Measurements from ENCODE around the gene HAO2. TPM values are rescaled to one million over a fixed set of nuclear protein-coding genes. Genes with fewer than 3 reads are reported as not detected.

The HAO2 gene
- total RNA-seq, 2 donors from 2014 or later: not detected

- no peak overlapping the region for H3K4me3 ChIP-seq
- no peaks in the 10 kb centered on the region for H3K36me3 ChIP-seq
- no peaks in the 10 kb centered on the region for H3K27me3 ChIP-seq (replicated peaks; ENCODE audit: insufficient read depth)
- H3K27ac ChIP-seq: no peak overlapping the region
- ATAC-seq (ENCODE audit: insufficient number of reproducible peaks, low FRiP score, low read depth) (no peak), DNase-seq (ENCODE audit: low spot score) (no peak)
- H3K9me3 ChIP-seq: no peaks in the 10 kb centered on the region
- H3K4me1 ChIP-seq (ENCODE audit: control insufficient read depth in 1 of 2, low read depth in 2 of 2): no peaks in the 10 kb centered on the region
- TF ChIP-seq CTCF (IDR thresholded peaks at IDR 0.05): no peak
Observed at GRCh38 chr1:119388450-119388849, 19.9 kb downstream of the HAO2 start.

GRCh38 chr1:119390526-119390925 is 21.9 kb downstream of the HAO2 start:
- Histone ChIP-seq H3K4me1 (ENCODE audit: control insufficient read depth in 1 of 2, low read depth in 2 of 2) (no peaks in the 10 kb centered on the region), H3K27me3 (replicated peaks; ENCODE audit: insufficient read depth) (no peaks in the 10 kb centered on the region), H3K9me3 (no peaks in the 10 kb centered on the region), H3K4me3 (no peak overlapping the region), H3K27ac (no peak overlapping the region), H3K36me3 (no peaks in the 10 kb centered on the region)
- TF ChIP-seq CTCF (IDR thresholded peaks at IDR 0.05): no peak
- no peak for ATAC-seq (ENCODE audit: insufficient number of reproducible peaks, low FRiP score, low read depth)
- no peak for DNase-seq (ENCODE audit: low spot score)

- no peak overlapping the region for H3K27ac ChIP-seq
- TF ChIP-seq CTCF (IDR thresholded peaks at IDR 0.05): no peak
- H3K4me1 ChIP-seq (ENCODE audit: control insufficient read depth in 1 of 2, low read depth in 2 of 2): no peaks in the 10 kb centered on the region
- ATAC-seq (ENCODE audit: insufficient number of reproducible peaks, low FRiP score, low read depth): no peak
- no peaks in the 10 kb centered on the region for H3K36me3 ChIP-seq
- no peak overlapping the region for H3K4me3 ChIP-seq
- H3K27me3 ChIP-seq (replicated peaks; ENCODE audit: insufficient read depth): no peaks in the 10 kb centered on the region
- DNase-seq (ENCODE audit: low spot score): no peak
- H3K9me3 ChIP-seq: no peaks in the 10 kb centered on the region
Observed at GRCh38 chr1:119391749-119392148, 23.2 kb downstream of the HAO2 start.

GRCh38 chr1:119394085-119394484 is 25.5 kb downstream of the HAO2 start:
- H3K27ac ChIP-seq: no peak overlapping the region
- DNase-seq (ENCODE audit: low spot score): no peak
- H3K9me3 ChIP-seq: no peaks in the 10 kb centered on the region
- ATAC-seq (ENCODE audit: insufficient number of reproducible peaks, low FRiP score, low read depth): no peak
- no peak for TF ChIP-seq CTCF (IDR thresholded peaks at IDR 0.05)
- no peak overlapping the region for H3K4me3 ChIP-seq
- H3K27me3 ChIP-seq (replicated peaks; ENCODE audit: insufficient read depth): no peaks in the 10 kb centered on the region
- H3K36me3 ChIP-seq: no peaks in the 10 kb centered on the region
- no peaks in the 10 kb centered on the region for H3K4me1 ChIP-seq (ENCODE audit: control insufficient read depth in 1 of 2, low read depth in 2 of 2)

GRCh38 chr1:119396982-119397381 is 28.4 kb downstream of the HAO2 start:
- Histone ChIP-seq H3K36me3 (no peaks in the 10 kb centered on the region), H3K4me1 (ENCODE audit: control insufficient read depth in 1 of 2, low read depth in 2 of 2) (no peaks in the 10 kb centered on the region), H3K27me3 (replicated peaks; ENCODE audit: insufficient read depth) (no peaks in the 10 kb centered on the region), H3K27ac (no peak overlapping the region), H3K4me3 (no peak overlapping the region), H3K9me3 (no peaks in the 10 kb centered on the region)
- TF ChIP-seq CTCF (IDR thresholded peaks at IDR 0.05): no peak
- no peak for ATAC-seq (ENCODE audit: insufficient number of reproducible peaks, low FRiP score, low read depth)
- no peak for DNase-seq (ENCODE audit: low spot score)
